ENCODE results near the gene MYLK4.
"Not testable (repeated sequence)": the region's sequence is repeated elsewhere in the genome, so short reads cannot be mapped to it uniquely, and the experiment has no call there.

Gene MYLK4

DNA sequence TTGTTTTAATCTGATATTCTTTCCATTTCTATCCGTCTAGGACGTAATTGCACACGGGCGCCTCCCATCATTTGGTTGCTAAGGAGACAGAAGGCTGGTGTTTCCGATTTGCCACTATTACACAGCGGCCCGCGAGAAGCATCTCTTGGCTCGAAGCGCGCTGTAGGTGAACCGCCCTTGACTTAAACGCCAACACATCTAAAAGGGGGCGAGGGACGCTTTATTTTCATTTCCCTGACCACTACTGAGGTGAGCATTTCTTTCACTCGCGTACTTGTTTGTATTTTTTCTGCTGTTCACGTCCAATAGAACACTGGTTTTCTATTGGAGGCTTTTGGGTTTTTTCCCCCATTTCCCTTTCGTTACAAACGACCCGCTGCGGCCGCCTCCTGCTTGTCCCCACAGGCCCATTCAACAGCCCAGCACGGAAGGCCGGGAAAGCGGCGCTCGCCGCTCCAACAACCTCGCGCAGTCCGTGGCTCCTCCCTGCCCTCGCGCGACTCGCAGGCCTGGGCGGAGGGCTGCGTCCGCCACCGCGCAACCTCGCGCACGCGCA lies 14.0 kb upstream of the MYLK4 start:
- H3K4me3 ChIP-seq (ENCODE audit: low read depth, low read length) = peak overlapping the region; percentile 50
- no peak for DNase-seq (ENCODE audit: low read depth)
- TF ChIP-seq, protein P1, sequence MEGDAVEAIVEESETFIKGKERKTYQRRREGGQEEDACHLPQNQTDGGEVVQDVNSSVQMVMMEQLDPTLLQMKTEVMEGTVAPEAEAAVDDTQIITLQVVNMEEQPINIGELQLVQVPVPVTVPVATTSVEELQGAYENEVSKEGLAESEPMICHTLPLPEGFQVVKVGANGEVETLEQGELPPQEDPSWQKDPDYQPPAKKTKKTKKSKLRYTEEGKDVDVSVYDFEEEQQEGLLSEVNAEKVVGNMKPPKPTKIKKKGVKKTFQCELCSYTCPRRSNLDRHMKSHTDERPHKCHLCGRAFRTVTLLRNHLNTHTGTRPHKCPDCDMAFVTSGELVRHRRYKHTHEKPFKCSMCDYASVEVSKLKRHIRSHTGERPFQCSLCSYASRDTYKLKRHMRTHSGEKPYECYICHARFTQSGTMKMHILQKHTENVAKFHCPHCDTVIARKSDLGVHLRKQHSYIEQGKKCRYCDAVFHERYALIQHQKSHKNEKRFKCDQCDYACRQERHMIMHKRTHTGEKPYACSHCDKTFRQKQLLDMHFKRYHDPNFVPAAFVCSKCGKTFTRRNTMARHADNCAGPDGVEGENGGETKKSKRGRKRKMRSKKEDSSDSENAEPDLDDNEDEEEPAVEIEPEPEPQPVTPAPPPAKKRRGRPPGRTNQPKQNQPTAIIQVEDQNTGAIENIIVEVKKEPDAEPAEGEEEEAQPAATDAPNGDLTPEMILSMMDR (IDR thresholded peaks at IDR 0.05; ENCODE audit: control insufficient read depth, extremely low read depth, insufficient read depth) = no peak

- TF ChIP-seq, protein P1 (IDR thresholded peaks at IDR 0.05; ENCODE audit: control insufficient read depth, extremely low read depth, insufficient read depth) = no peak
- peak overlapping the region; percentile 50 for H3K4me3 ChIP-seq (ENCODE audit: low read depth, low read length)
- no peak for DNase-seq (ENCODE audit: low read depth)
Measured at GRCh38 chr6:2763876-2764540, 13.3 kb upstream of the MYLK4 start.

DNA sequence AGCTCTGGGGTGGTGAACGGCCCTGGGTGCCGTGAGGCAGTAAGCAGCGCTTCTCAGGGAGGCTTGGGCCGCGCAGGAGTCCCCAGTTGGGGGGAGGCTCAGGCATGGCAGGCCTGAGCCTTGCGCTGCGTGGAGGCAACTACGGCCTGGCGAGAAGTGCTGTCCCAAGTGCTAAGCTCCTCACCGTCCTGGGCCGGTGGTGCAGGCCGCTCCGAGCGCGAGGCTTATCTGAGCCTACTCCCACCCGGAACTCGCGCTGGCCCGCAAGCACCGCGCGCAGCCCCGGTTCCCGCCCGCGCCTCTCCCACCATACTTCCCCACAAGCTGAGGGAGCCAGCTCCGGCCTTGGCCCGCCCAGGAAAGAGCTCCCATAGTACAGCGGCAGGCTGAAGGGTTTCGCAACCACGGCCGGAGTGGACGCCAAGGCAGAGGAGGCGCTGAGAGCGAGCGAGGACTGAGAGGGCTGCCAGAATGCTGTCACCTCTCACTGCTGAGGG lies 12.7 kb upstream of the MYLK4 start:
- no peak overlapping the region for H3K4me3 ChIP-seq (ENCODE audit: low read depth, low read length)
- TF ChIP-seq, protein P1 (IDR thresholded peaks at IDR 0.05; ENCODE audit: control insufficient read depth, extremely low read depth, insufficient read depth) = no peak
- no peak for DNase-seq (ENCODE audit: low read depth)

DNA sequence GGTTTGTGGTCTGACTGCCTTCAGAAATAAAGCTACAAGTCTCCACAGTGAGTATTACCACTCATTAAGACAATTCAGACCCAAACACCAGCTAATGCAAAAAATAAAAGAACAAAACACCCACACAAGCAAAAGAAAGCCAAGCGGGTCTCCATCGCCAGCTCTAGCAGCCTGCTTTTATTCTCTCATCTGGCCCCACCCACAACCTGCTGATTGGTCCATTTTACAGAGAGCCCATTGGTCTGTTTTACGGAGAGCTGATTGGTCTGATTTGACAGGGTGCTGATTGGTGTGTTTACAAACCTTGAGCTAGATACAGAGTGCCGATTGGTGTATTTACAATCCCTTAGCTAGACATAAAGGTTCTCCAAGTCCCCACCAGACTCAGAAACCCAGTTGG lies 12.1 kb upstream of the MYLK4 start:
- H3K4me3 ChIP-seq (ENCODE audit: low read depth, low read length); DNase-seq (ENCODE audit: low read depth): not testable (repeated sequence)

- H3K4me3 ChIP-seq (ENCODE audit: low read depth, low read length) = no peak overlapping the region
- TF ChIP-seq, protein P1 (IDR thresholded peaks at IDR 0.05; ENCODE audit: control insufficient read depth, extremely low read depth, insufficient read depth) = no peak
- DNase-seq (ENCODE audit: low read depth) = no peak
Measured at GRCh38 chr6:2760882-2761842, 10.4 kb upstream of the MYLK4 start.

GRCh38 chr6:2758980-2759379 lies 8.3 kb upstream of the MYLK4 start:
- DNase-seq (ENCODE audit: low read depth) = no peak
- TF ChIP-seq, protein P1 (IDR thresholded peaks at IDR 0.05; ENCODE audit: control insufficient read depth, extremely low read depth, insufficient read depth) = no peak
- no peak overlapping the region for H3K4me3 ChIP-seq (ENCODE audit: low read depth, low read length)

DNA sequence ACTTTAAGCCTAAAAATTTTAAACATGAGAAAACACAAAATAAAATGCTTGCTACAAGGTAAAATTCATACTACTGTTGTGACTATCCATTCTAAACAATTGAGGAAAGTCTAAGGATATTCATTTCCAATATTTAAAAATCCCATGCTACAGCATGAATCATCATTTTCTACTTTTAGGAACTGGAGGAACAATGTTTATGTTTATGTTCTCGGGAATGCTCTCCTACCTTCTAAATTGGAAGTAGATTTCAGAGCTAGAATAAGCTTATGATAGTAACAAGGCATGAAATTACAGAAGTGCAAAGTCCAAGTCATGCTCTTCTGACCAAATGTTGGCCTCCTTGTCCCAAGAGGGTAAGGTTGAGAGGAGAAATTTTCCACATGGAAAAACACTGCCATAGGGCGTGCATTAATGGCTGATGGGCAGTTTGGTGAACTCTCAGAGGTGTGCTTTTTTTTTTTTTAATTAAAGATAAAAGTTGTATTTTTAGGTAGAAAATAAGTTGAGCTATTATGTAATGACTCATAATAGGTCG lies 6.0 kb upstream of the MYLK4 start:
- TF ChIP-seq, protein P1 (IDR thresholded peaks at IDR 0.05; ENCODE audit: control insufficient read depth, extremely low read depth, insufficient read depth) = no peak
- no peak for DNase-seq (ENCODE audit: low read depth)
- no peak overlapping the region for H3K4me3 ChIP-seq (ENCODE audit: low read depth, low read length)
